Measurements from ENCODE around the gene TMIGD1. TPM values are rescaled to one million over a fixed set of nuclear protein-coding genes. Genes with fewer than 3 reads are reported as not detected.

The TMIGD1 gene
- total and polyA plus RNA-seq, 2 of the 13 experiments (the other 11 are each of a cell fraction or from before 2014, with no cell fraction given) = not detected

DNA sequence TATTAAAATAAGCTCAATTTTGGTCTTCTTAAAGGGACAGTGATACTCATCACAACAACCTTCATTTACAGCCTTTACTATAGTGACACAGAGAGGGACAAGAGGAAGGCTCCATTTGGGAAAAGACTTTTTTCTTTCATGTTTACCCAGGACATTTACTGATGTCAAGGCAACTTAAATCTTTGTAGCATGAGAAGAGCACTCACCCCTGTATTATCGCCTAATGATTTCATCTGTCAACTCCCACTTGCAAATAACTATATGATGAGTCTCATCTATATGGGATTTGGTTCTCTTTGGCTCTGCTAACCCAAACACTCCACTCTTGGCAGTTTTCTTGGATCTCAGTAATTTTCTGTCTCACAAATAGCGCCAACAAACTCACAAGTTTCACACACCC is 66.2 kb downstream of the TMIGD1 start:
- FAIRE-seq = no peak
- no peak for TF ChIP-seq ZNF33B (CRISPR knock-in tag; IDR thresholded peaks at IDR 0.05)
- no peak for TF ChIP-seq ATAD3A (CRISPR knock-in tag; IDR thresholded peaks at IDR 0.05)
- TF ChIP-seq, protein P1, sequence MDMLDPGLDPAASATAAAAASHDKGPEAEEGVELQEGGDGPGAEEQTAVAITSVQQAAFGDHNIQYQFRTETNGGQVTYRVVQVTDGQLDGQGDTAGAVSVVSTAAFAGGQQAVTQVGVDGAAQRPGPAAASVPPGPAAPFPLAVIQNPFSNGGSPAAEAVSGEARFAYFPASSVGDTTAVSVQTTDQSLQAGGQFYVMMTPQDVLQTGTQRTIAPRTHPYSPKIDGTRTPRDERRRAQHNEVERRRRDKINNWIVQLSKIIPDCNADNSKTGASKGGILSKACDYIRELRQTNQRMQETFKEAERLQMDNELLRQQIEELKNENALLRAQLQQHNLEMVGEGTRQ (IDR thresholded peaks at IDR 0.05; ENCODE audit: low read depth, low read length) = no peak
- TF ChIP-seq, protein P1 (CRISPR knock-in tag; IDR thresholded peaks at IDR 0.05; ENCODE audit: borderline replicate concordance) = no peak
- no peak for TF ChIP-seq SIX4 (CRISPR knock-in tag; IDR thresholded peaks at IDR 0.05)
- TF ChIP-seq NRL (CRISPR knock-in tag; IDR thresholded peaks at IDR 0.05; ENCODE audit: borderline replicate concordance) = no peak
- TF ChIP-seq PPARG (CRISPR knock-in tag; conservative IDR thresholded peaks at IDR 0.05) = no peak
- TF ChIP-seq POLR2AphosphoS2 (IDR thresholded peaks at IDR 0.05; ENCODE audit: low read depth, low read length) = no peak
- no peak for TF ChIP-seq ZNF709 (CRISPR knock-in tag; IDR thresholded peaks at IDR 0.05)
- TF ChIP-seq XRCC5 (optimal IDR thresholded peaks at IDR 0.05; ENCODE audit: low read length) = no peak
- no peak for TF ChIP-seq SMAD1 (CRISPR knock-in tag; IDR thresholded peaks at IDR 0.05; ENCODE audit: borderline replicate concordance, low read depth)
- TF ChIP-seq ZNF629 (CRISPR knock-in tag; conservative IDR thresholded peaks at IDR 0.05) = no peak
- TF ChIP-seq ZNF75D (CRISPR knock-in tag; IDR thresholded peaks at IDR 0.05; ENCODE audit: borderline replicate concordance) = no peak
- no peak for TF ChIP-seq MEIS1 (CRISPR knock-in tag; IDR thresholded peaks at IDR 0.05; ENCODE audit: borderline replicate concordance)
- no peak for TF ChIP-seq HNRNPK (IDR thresholded peaks at IDR 0.05; ENCODE audit: low read depth, low read length, poor library complexity, severe bottlenecking)
- no peak for TF ChIP-seq NFKBIZ (CRISPR knock-in tag; IDR thresholded peaks at IDR 0.05)
- no peak for TF ChIP-seq ZSCAN20 (CRISPR knock-in tag; IDR thresholded peaks at IDR 0.05; ENCODE audit: borderline replicate concordance)
- TF ChIP-seq ZNF839 (CRISPR knock-in tag; IDR thresholded peaks at IDR 0.05; ENCODE audit: borderline replicate concordance) = no peak
- TF ChIP-seq ZNF605 (CRISPR knock-in tag; IDR thresholded peaks at IDR 0.05) = no peak

More for the DNA sequence above, 66.2 kb downstream of the TMIGD1 start:
- intact Hi-C loops (cut with micrococcal nuclease; ENCODE audit: unreplicated experiment) = no loop called here
- no peak overlapping the region for H3K4me3 ChIP-seq (replicated peaks in 1 of 3; ENCODE audit: insufficient read depth in 1 of 3, low read depth in 2 of 3, low read length in 3 of 3)
- no peak for DNase-seq (ENCODE audit: low spot score)
- H4K20me1 ChIP-seq (ENCODE audit: insufficient read depth, low read length) = no peaks in the 10 kb centered on the region
- ChIA-PET POLR2A (no interaction called here), CTCF (ENCODE audit: low intra/inter-chr PET ratio, low total read pairs) (no interaction called here)
- no TSS peak for BruUV-seq (replicated peaks)
- peaks cover 10 to 60% of the 10 kb centered on the region in 2 experiments for H3K36me3 ChIP-seq (replicated peaks in 1 of 2; ENCODE audit: control insufficient read depth in 1 of 2, insufficient read depth in 2 of 2, low read length in 2 of 2)
- H3K4me2 ChIP-seq (ENCODE audit: low read depth, low read length) = no peak overlapping the region
- 98% methylated on average over 2 of the region's 2 CpGs for WGBS (ENCODE audit: low lambda C conversion rate)
- no peak overlapping the region for H3K27ac ChIP-seq (ENCODE audit: extremely low read length, insufficient read depth, low read length)
- no peaks in the 10 kb centered on the region for H3K79me2 ChIP-seq (ENCODE audit: insufficient read depth, low read length)
- H3K9ac ChIP-seq (ENCODE audit: insufficient read depth, low read depth, low read length) = no peak overlapping the region
- H3K27me3 ChIP-seq (ENCODE audit: control insufficient read depth in 1 of 2, insufficient read depth in 2 of 2, low read length in 2 of 2) = no peaks in the 10 kb centered on the region
- H3K4me1 ChIP-seq (ENCODE audit: insufficient read depth, low read length) = no peaks in the 10 kb centered on the region
- in situ Hi-C loops (cut with HindIII; ENCODE audit: extremely low pct_ligation_motif_present, low pct_unique_long_range_greater_than_20kb) = no loop called here
- H2AFZ ChIP-seq (ENCODE audit: low read length) = no peak overlapping the region
- no peaks in the 10 kb centered on the region for H3K9me3 ChIP-seq (ENCODE audit: low read length)
- no peak for ATAC-seq
